Measurements from ENCODE around the gene SLC35E1. TPM values are rescaled to one million over a fixed set of nuclear protein-coding genes. Genes with fewer than 3 reads are reported as not detected.
A peak's percentile ranks its signal among the peaks of the same experiment; 100 is the strongest.

SLC35E1 gene
- total RNA-seq, 2 experiments from 2014 or later = 46.2 to 46.3 TPM

DNA sequence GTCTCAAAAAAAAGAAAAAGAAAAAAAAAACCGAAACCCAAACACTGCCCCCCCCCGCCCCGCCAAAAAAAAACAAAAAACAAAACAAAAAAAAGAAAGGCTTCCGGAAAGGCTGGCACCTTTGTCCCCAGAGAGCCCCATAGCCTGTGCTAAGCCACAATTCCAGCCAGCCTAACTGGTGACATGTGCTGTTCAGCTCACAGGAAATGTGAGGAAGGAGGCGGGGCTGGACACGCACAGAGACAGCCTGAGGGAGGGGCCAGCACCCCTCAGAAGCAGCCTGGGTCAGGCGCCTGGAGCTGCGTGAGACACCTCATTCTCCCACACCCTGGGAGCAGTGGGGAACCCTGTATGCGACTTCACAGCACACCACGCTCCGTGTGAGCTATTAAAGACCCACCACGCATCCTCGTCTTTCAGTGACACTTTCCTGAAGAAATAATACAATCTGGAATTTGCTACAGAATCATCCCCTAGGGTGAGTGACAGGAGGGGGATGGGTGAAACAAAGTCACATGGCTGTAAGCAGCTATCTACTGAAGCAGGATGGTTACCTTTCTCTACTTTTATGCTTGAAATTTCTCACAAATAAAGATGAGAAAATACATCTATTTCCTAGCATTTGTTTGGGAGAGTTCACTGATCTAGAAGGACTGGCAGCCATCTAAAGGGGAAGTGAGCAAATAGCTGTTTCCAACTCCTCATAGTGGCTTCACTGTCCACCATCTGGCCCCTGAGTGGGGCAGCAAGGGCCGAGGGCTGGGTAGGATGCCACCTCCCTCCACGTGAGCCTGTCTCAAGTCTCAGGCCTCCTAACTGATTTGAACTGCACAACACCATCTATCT, 12.3 kb upstream of the SLC35E1 start:
- no peaks in the 10 kb centered on the region for H3K9me3 Mint-ChIP-seq (ENCODE audit: low read depth)
- CTCF ChIA-PET = interaction anchor here (0.6 to 1.8 kb wide), 11 partner anchors 10 to 818 kb away, joined by 3 to 9 read pairs (median 3); partner anchors contain the start of gene SLC35E1
- ATAC-seq = peak; percentile 85
- peak overlapping the region; percentile 81 for H3K4me3 Mint-ChIP-seq
- DNase-seq = peak; percentile 96
- H3K27ac Mint-ChIP-seq = peak overlapping the region; percentile 94
- peaks cover 75% of the 10 kb centered on the region for H3K4me1 Mint-ChIP-seq
- no peaks in the 10 kb centered on the region for H3K36me3 Mint-ChIP-seq
- no peaks in the 10 kb centered on the region for H3K27me3 Mint-ChIP-seq

DNA sequence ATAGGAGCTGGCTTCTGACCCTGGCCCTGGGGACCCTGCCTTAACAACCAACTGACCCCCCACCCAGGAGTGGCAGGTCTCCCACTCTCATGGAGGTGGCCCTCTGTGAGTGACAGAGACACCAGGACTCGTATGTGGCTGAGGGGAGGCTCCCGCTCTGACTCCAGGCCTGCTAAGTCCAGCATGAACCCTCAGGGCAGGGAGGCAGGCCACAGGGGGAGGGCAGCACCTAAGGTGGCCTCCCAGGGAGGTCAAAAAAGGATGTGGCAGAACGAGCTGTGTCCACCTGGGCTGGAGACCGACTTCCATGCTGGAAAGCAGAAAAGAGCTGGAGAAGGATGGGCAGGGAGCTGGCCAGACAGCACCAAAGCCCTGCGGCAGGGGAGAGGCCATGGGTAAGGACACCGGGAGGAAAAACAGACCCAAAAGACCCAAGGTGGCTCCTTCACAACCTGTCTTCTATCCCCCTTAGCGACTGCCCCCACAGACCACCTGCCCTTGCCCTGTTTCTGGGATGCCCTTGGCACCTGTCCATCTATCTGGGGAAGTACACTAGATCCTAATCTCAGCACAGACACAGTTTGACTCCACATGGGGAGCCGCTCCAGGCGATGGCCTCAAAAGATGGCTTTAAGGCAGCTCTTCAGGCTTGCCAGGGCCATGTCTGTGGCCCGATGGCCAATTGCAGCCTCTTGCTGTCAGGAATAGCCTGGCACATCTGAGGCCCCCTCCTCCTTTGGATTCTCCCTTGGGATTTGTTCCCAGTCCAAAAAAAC, 10.5 kb upstream of the SLC35E1 start:
- CTCF ChIA-PET = no interaction called here
- ATAC-seq (no peak), DNase-seq (no peak)
- H3K27me3 Mint-ChIP-seq = no peaks in the 10 kb centered on the region
- peaks cover 3% of the 10 kb centered on the region for H3K36me3 Mint-ChIP-seq
- H3K4me3 Mint-ChIP-seq = no peak overlapping the region
- H3K27ac Mint-ChIP-seq = peak overlapping the region; percentile 94
- no peaks in the 10 kb centered on the region for H3K9me3 Mint-ChIP-seq (ENCODE audit: low read depth)
- H3K4me1 Mint-ChIP-seq = peaks cover 64% of the 10 kb centered on the region

DNA sequence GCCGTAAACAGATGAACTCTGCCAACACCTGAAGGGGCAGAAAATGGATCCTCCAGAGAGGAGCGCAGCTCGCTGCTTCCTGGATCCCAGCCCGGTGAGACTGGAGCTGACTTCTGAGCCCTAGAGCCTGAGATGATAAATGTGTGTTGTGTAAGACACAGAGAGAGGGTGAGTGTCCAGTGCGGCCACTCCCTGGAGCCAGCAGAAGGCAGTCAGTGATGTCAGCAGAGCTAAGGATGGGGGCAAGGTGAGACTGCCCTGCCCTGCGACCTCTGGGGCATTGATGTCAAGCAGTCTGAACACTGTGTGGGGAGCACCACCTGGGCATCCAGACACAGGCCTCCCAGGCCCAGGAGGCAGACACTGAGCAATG, 9.7 kb upstream of the SLC35E1 start:
- H3K27ac Mint-ChIP-seq = peak overlapping the region; percentile 16
- ATAC-seq (no peak), DNase-seq (no peak)
- no peaks in the 10 kb centered on the region for H3K27me3 Mint-ChIP-seq
- peaks cover 57% of the 10 kb centered on the region for H3K4me1 Mint-ChIP-seq
- no peaks in the 10 kb centered on the region for H3K9me3 Mint-ChIP-seq (ENCODE audit: low read depth)
- H3K4me3 Mint-ChIP-seq = no peak overlapping the region
- CTCF ChIA-PET = no interaction called here
- H3K36me3 Mint-ChIP-seq = peaks cover 3% of the 10 kb centered on the region

DNA sequence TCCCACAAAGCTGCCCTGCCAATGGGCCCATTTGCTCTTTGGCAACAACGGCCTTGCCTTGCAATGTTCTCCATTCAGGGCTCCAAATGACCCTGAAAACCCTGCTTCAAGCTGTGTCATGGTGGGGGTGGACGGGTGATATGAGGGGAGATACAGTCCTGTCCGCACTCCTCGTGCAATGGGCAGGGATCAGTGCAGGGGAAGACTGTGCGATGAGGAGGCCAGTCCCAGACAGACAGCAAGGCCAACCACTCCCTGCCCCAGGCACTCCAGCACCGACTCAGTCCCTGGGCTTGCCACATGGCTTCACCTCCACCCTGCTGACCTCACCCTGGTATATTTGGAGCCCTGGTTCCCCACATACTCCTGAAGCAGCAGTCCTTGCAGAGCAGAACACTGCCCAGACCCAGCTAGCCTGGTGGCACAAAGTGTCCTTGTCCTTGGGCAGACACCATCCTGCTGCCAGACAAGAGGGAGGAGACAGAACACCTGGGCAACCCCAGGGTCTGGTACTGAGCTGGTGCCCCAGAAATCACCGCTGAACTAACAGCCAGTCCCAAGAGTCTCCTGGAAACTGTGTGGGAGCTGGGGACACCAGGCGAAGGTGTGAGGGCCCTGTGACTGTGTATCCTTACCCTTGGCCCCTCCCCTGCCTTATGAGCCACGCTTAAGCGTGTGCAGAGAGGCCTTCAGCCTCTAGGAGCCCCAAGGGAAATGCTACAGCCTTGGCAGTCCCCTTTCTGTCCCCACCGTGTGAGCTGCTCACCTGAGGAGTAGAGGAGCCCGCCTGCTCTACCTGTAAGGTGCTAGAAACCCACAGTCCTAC, 9.1 kb upstream of the SLC35E1 start:
- ATAC-seq = no peak
- no peaks in the 10 kb centered on the region for H3K9me3 Mint-ChIP-seq (ENCODE audit: low read depth)
- H3K4me1 Mint-ChIP-seq = peaks cover 52% of the 10 kb centered on the region

DNA sequence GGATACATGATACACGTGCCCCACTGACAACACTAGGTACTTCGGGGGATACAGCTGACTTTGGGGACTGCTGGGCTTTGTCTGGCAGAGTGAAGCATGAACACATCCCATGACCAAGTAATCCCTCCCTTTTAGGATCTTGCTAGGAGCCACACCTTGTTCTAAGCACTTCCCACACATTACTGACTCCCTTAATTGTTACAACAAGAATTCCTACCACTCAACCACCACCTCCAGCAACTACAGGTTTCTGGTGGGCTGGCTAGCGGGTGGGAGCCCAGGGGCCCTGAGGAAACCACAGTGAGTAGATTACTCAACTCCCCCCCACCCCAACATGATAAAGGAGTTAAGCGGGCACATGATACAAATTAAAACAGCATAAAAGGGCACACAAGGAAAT, 7.2 kb upstream of the SLC35E1 start:
- CTCF ChIA-PET = no interaction called here
- DNase-seq = no peak
- peak overlapping the region; percentile 31 for H3K27ac Mint-ChIP-seq
- H3K27me3 Mint-ChIP-seq = no peaks in the 10 kb centered on the region
- no peak overlapping the region for H3K4me3 Mint-ChIP-seq
- peaks cover 46% of the 10 kb centered on the region for H3K4me1 Mint-ChIP-seq
- no peaks in the 10 kb centered on the region for H3K9me3 Mint-ChIP-seq (ENCODE audit: low read depth)
- no peak for ATAC-seq
- peaks cover 9% of the 10 kb centered on the region for H3K36me3 Mint-ChIP-seq

More for the DNA sequence above, 9.1 kb upstream of the SLC35E1 start:
- CTCF ChIA-PET = no interaction called here
- no peak for DNase-seq
- no peak overlapping the region for H3K4me3 Mint-ChIP-seq
- H3K27me3 Mint-ChIP-seq = no peaks in the 10 kb centered on the region
- peaks cover 4% of the 10 kb centered on the region for H3K36me3 Mint-ChIP-seq
- H3K27ac Mint-ChIP-seq = peak overlapping the region; percentile 34

DNA sequence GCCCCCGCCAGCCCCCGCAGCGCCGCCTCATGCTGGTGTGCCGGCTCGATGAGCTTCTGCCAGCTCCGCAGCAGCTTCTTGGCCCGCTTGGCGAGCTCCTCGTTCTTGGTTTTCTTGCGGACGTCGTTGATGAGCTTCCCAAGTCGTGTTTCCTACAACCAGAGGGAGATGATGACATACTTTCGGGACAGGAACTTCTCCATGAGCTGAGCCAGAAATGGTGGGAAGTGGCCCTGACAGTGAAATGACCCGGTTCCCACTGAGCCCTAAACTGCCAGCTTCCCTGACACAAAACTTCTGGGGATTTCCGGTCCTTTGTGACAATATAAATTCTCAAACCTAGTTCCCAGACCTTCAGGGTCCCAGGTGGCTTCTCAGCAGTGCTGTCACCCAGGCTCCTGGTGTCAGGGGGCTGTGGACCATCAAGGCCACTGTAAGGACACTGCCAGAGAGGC, 5.3 kb upstream of the SLC35E1 start:
- CTCF ChIA-PET = interaction anchor here (0.6 kb wide), 1 partner anchor 595 kb away, joined by 3 read pairs; no protein-coding TSS in a partner anchor
- peaks cover 45% of the 10 kb centered on the region for H3K4me1 Mint-ChIP-seq

DNA sequence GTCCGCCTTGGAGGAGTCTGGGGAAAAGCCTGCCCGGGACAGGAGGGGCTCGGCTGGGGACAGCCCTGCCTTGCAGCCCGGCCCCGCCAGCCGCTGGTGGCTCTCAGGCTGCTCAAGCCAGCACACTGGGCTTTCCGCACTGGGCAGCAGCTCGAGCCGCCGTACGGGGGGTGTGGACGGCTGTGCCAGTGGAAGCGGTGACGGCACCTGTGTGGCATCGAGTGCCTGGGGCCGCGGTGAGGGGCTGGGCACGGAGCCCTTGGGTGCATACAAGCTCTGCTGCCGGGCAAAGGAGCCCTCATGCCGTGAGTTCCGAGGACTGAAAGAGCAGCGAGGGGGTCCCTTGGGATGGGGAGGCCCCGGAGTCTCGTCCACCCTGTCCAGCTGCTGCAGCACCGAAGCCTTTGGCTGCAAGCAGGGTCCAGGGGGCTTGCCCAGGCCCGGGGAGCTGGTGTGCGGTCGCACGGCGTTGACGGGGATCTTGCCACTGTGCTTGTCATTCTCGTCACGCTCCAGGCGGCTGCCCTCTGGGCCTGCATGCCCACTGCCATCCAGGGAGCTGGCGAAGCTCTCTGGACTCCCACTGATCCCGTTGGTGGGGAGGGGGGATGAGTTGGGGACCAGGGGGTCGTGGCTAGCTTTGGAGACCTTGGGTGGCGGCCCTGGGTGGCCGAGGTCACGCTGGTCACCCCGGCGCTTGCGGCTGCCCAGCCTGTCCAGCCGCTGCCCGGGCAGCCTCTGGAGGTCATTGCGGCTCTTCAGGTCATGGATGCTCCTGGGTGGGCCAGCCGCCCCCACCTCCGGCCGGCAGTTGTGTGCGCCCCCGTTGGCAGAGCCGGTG, 4.7 kb upstream of the SLC35E1 start:
- no peak overlapping the region for H3K27ac Mint-ChIP-seq
- no peaks in the 10 kb centered on the region for H3K9me3 Mint-ChIP-seq (ENCODE audit: low read depth)
- DNase-seq (no peak), ATAC-seq (no peak)
- H3K27me3 Mint-ChIP-seq = no peaks in the 10 kb centered on the region
- H3K4me1 Mint-ChIP-seq = peaks cover 46% of the 10 kb centered on the region
- CTCF ChIA-PET = interaction anchor here (0.6 kb wide), 1 partner anchor 596 kb away, joined by 3 read pairs; no protein-coding TSS in a partner anchor
- no peak overlapping the region for H3K4me3 Mint-ChIP-seq
- H3K36me3 Mint-ChIP-seq = peaks cover 12% of the 10 kb centered on the region

More for the DNA sequence above, 5.3 kb upstream of the SLC35E1 start:
- H3K27ac Mint-ChIP-seq = no peak overlapping the region
- peaks cover 9% of the 10 kb centered on the region for H3K36me3 Mint-ChIP-seq
- H3K9me3 Mint-ChIP-seq (ENCODE audit: low read depth) = no peaks in the 10 kb centered on the region
- H3K27me3 Mint-ChIP-seq = no peaks in the 10 kb centered on the region
- no peak for DNase-seq
- no peak for ATAC-seq
- no peak overlapping the region for H3K4me3 Mint-ChIP-seq

DNA sequence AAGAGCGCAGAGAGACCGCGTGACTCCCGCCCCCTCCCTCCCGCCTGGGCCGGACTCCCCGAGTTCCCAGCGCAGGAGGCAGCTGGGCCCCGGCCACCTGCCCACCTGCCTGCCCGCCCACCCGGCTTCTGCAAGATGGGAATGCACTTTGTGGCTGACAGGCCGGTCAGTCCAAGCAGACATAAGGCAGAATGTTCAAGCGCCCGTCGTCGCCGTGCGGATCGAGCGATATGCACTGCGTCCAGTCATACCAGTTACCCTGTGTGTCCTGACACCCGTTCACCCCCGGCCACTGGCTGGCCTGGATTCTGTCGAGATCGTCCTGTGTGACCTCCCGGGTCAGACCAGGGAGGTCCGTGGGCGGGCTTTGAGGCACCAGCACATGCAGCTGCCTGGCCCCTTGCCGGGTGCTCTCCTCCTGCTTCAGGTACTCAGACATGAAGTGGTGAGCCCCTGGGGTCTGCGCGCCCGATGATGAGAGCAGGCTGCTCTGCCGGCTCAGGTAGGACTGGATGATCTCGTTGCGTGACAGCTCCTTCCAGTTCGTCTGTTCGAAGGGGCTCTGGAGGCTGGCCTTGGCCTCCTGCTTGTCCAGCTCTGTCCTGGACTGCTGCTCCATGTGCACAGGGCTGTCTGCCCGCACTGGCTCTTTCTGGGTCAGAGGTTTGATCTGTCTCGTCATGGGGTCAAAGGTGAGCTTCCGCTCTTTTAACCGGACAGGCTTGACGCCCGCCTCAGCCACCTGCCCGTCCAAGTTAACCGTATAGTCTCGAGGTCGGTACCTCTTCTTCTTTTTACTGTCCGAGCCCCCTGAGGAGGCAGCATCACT, 3.9 kb upstream of the SLC35E1 start:
- CTCF ChIA-PET = no interaction called here

DNA sequence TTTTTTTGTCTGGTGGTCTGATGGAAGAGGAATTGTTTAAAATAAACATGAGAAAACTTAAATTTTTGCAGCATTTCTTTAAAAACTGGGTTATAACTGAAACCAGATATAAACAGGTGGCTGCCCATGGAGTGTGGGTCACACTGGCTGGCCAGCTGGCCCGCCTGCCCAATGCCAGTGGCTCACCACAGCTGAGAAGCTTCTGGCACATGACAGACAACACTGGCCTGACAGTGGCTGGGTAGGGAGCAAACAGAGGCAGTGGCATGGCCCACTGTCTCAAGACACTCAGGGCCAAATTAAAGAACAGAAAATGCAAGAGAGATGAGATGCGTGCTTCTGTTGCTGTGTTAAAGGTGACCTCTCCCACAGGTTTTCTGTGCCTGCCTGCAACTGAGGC, 3.1 kb upstream of the SLC35E1 start:
- CTCF ChIA-PET = interaction anchor here (1.4 to 1.9 kb wide), 2 partner anchors 9 to 34 kb away, joined by 3 to 9 read pairs; no protein-coding TSS in a partner anchor
- Mint-ChIP-seq H3K27me3 (no peaks in the 10 kb centered on the region), H3K27ac (no peak overlapping the region), H3K9me3 (ENCODE audit: low read depth) (no peaks in the 10 kb centered on the region), H3K36me3 (peaks cover 15% of the 10 kb centered on the region), H3K4me1 (peaks cover 60% of the 10 kb centered on the region), H3K4me3 (no peak overlapping the region)
- no peak for ATAC-seq
- DNase-seq = no peak

More for the DNA sequence above, 3.9 kb upstream of the SLC35E1 start:
- Mint-ChIP-seq H3K27ac (no peak overlapping the region), H3K27me3 (no peaks in the 10 kb centered on the region), H3K4me1 (peaks cover 52% of the 10 kb centered on the region), H3K36me3 (peaks cover 12% of the 10 kb centered on the region), H3K9me3 (ENCODE audit: low read depth) (no peaks in the 10 kb centered on the region), H3K4me3 (no peak overlapping the region)
- DNase-seq (no peak), ATAC-seq (no peak)

DNA sequence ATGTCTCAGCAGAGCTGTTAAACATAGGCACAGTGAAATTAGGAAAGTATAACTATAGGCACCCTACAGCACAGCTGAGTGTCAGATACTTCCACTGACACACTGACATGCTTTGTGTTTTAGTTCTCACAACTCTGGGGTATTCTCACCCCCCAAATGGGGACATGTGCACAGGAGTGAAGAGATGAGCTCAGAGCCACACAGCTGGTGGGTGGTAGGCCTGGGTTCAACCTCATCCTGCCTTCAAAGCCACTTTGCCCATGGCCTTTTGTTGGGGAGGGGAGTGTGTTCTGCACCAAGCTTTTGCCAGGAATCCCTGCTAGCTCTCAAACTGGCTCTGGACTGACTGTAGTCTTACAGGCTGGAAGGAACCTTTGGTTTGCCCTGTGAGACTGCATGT, 1.7 kb upstream of the SLC35E1 start:
- ATAC-seq (no peak), DNase-seq (no peak)
- no peaks in the 10 kb centered on the region for H3K9me3 Mint-ChIP-seq (ENCODE audit: low read depth)
- H3K4me1 Mint-ChIP-seq = peaks cover 60% of the 10 kb centered on the region
- CTCF ChIA-PET = interaction anchor here (0.5 to 2.4 kb wide), 6 partner anchors 11 to 550 kb away, joined by 3 to 13 read pairs (median 6); partner anchors contain the start of gene MED26
- peaks cover 25% of the 10 kb centered on the region for H3K36me3 Mint-ChIP-seq
- H3K27me3 Mint-ChIP-seq = no peaks in the 10 kb centered on the region
- H3K27ac Mint-ChIP-seq = peak overlapping the region; percentile 89
- H3K4me3 Mint-ChIP-seq = peak overlapping the region; percentile 22

DNA sequence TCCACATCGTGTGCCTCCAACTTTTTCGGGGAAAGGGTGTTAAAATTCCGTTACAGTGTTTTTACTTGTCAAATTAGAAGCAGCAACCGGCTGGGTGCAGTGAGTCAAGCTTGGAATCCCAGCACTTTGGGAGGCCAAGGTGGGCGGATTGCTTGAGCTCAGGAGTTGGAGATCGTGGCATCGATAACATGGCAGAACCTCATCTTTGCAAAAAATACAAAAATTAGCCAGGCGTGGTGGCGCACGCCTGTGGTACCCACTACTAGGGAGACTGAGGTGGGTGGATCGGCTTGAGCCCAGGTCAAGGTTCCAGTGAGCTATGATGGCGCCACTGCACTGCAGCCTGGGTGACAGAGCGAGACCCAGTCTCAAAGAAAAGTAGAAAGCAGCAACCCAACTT, 1.1 kb upstream of the SLC35E1 start:
- ATAC-seq (no peak), DNase-seq (no peak)
- CTCF ChIA-PET = interaction anchor here (0.5 to 2.4 kb wide), 6 partner anchors 11 to 551 kb away, joined by 3 to 13 read pairs (median 6); partner anchors contain the start of gene MED26
- Mint-ChIP-seq H3K27ac (peak overlapping the region; percentile 89), H3K9me3 (ENCODE audit: low read depth) (no peaks in the 10 kb centered on the region), H3K36me3 (peaks cover 22% of the 10 kb centered on the region), H3K27me3 (no peaks in the 10 kb centered on the region), H3K4me3 (peak overlapping the region; percentile 94), H3K4me1 (peaks cover 59% of the 10 kb centered on the region)

Measured in activated CD8-positive, alpha-beta memory T cell treated with anti-CD3 and anti-CD28 coated beads, Interleukin-2, amount 10 ng/mL, durations not matched to agents 7 days and 5 days (primary cell).